A549 (cell line): ENCODE measurements around the gene BABAM2. TPM values are rescaled to one million over a fixed set of nuclear protein-coding genes. Genes with fewer than 3 reads are reported as not detected.

Source experiments
- ATAC-seq, 2 experiments: fragments of 200-7000 bp in 1 of 2; fragments of >200 bp in 1 of 2; cut with Nextera tagmentation in 1 of 2; cut with Tn5 transposase in 1 of 2; 3 replicates each; pipeline versions ENCODE4 v1.8.0 to v1.9.1; 2018 to 2020; ENCODE audit warnings: mild to moderate bottlenecking in 1 of 2, moderate library complexity in 1 of 2
- CTCF ChIA-PET: fragments of 300-600 bp; sonication (Branson Sonifier 250); formaldehyde crosslinking; extraction: SDS; loops from one replicate; lab custom pipeline; 2021; ENCODE audit warnings: antibody characterized with exemption, inconsistent platforms; lab: Yijun Ruan, JAX
- POLR2A ChIA-PET: fragments of 350-600 bp; formaldehyde crosslinking; extraction: SDS; loops from one replicate; lab custom pipeline; 2021; ENCODE audit warnings: antibody characterized with exemption, inconsistent platforms; lab: Yijun Ruan, JAX
- DNase-seq, 2 experiments: peaks; one replicate each; pipeline versions ENCODE4 v3.0.0 to v3.0.0-alpha.2; 2011 to 2016; ENCODE audit warnings: low read depth in 1 of 2, low spot score in 1 of 2
- FAIRE-seq: peaks from 2 replicates; lab custom pipeline; 2011; peaks lifted over from hg19 to GRCh38; lab: Jason Lieb, UNC
- H3K27ac ChIP-seq, 2 experiments: fragments of >200 bp; sonication (Bioruptor Twin); formaldehyde crosslinking; 3 replicates each; pipeline ENCODE4 v1.5.1; 2016 to 2017
- H3K4me1 ChIP-seq: fragments of >200 bp; sonication (Bioruptor Twin); formaldehyde crosslinking; 3 replicates; pipeline ENCODE4 v1.6.1; 2016
- H3K4me2 ChIP-seq: fragments of >200 bp; sonication (Bioruptor Twin); formaldehyde crosslinking; 3 replicates; pipeline ENCODE4 v1.6.1; 2016
- H3K4me3 ChIP-seq: fragments of >200 bp; sonication (Bioruptor Twin); formaldehyde crosslinking; 3 replicates; pipeline ENCODE4 v1.5.1; 2016
- H3K9me3 ChIP-seq: fragments of >200 bp; sonication (Bioruptor Twin); formaldehyde crosslinking; 3 replicates; pipeline ENCODE4 v1.6.1; 2016
- BCL3 ChIP-seq: fragments of >200 bp; sonication (Bioruptor Twin); formaldehyde crosslinking; IDR thresholded peaks from 3 replicates; pipeline ENCODE4 v1.6.1; 2016
- CBX2 ChIP-seq: fragments of 200-600 bp; sonication (generic); IDR thresholded peaks from 2 replicates; pipeline ENCODE4 v1.6.1; 2016; ENCODE audit warnings: low read depth, mild to moderate bottlenecking, borderline replicate concordance
- CBX8 ChIP-seq: fragments of 200-600 bp; sonication (generic); IDR thresholded peaks from 2 replicates; pipeline ENCODE4 v1.6.1; 2016
- CEBPB ChIP-seq, 2 experiments: fragments of >200 bp in 1 of 2; sonication (Bioruptor Twin) in 1 of 2; formaldehyde crosslinking in 1 of 2; IDR thresholded peaks; 2 replicates each; pipeline ENCODE4 v1.6.1; 2012 to 2016
- CHD4 ChIP-seq: fragments of 200-600 bp; sonication (generic); IDR thresholded peaks from 2 replicates; pipeline ENCODE4 v1.6.1; 2016; ENCODE audit warnings: antibody characterized with exemption, mild to moderate bottlenecking, borderline replicate concordance
- EHF ChIP-seq: fragments of 250-450 bp; sonication (Bioruptor Pico); IDR thresholded peaks from 2 replicates; pipeline ENCODE4 v1.5.0; 2020; ENCODE audit warnings: mild to moderate bottlenecking
- EHMT2 ChIP-seq: fragments of 200-600 bp; sonication (generic); IDR thresholded peaks from 2 replicates; pipeline ENCODE4 v1.6.1; 2016; ENCODE audit warnings: antibody characterized with exemption, low read depth, mild to moderate bottlenecking, moderate library complexity
- EP300 ChIP-seq, 2 experiments: fragments of >200 bp; sonication (Bioruptor Twin); formaldehyde crosslinking; IDR thresholded peaks; 2 replicates in 1 of 2; 3 replicates in 1 of 2; pipeline ENCODE4 v1.6.1; 2016 to 2017
- ESRRA ChIP-seq: fragments of 150-350 bp; IDR thresholded peaks from 2 replicates; pipeline ENCODE4 v1.6.1; 2014; ENCODE audit warnings: mild to moderate bottlenecking, low read length, borderline replicate concordance
- FOSB ChIP-seq: fragments of 250-450 bp; sonication (Bioruptor Pico); IDR thresholded peaks from 2 replicates; pipeline ENCODE4 v1.5.0; 2020; ENCODE audit warnings: mild to moderate bottlenecking, moderate library complexity
- FOSL2 ChIP-seq, 2 experiments: fragments of 450-650 bp in 1 of 2; fragments of >200 bp in 1 of 2; sonication (Bioruptor Twin) in 1 of 2; formaldehyde crosslinking; IDR thresholded peaks; 2 replicates each; pipeline versions ENCODE4 v1.5.0 to v1.6.1; 2016 to 2020; ENCODE audit warnings: mild to moderate bottlenecking in 1 of 2, moderate library complexity in 1 of 2
- FOXS1 ChIP-seq: fragments of 250-450 bp; sonication (Bioruptor Pico); IDR thresholded peaks from 2 replicates; pipeline ENCODE4 v1.5.0; 2020; ENCODE audit warnings: mild to moderate bottlenecking, moderate library complexity
- GATA3 ChIP-seq: IDR thresholded peaks from 2 replicates; pipeline ENCODE4 v1.6.1; 2012; ENCODE audit warnings: borderline replicate concordance
- HDAC2 ChIP-seq: fragments of 200-600 bp; sonication (generic); IDR thresholded peaks from 2 replicates; pipeline ENCODE4 v1.6.1; 2016
- HEYL ChIP-seq: fragments of 250-450 bp; sonication (Bioruptor Pico); IDR thresholded peaks from 2 replicates; pipeline ENCODE4 v1.8.0; 2021; ENCODE audit warnings: mild to moderate bottlenecking, moderate library complexity
- HOXA7 ChIP-seq: fragments of 250-450 bp; sonication (Bioruptor Pico); IDR thresholded peaks from 2 replicates; pipeline ENCODE4 v1.5.0; 2020; ENCODE audit warnings: mild to moderate bottlenecking, moderate library complexity
- HOXB13 ChIP-seq: fragments of 250-450 bp; sonication (Bioruptor Pico); IDR thresholded peaks from 2 replicates; pipeline ENCODE4 v1.5.0; 2020; ENCODE audit warnings: low read depth, mild to moderate bottlenecking, moderate library complexity
- HOXB5 ChIP-seq: fragments of 250-450 bp; sonication (Bioruptor Pico); IDR thresholded peaks from 2 replicates; pipeline ENCODE4 v1.5.0; 2020; ENCODE audit warnings: mild to moderate bottlenecking, moderate library complexity
- JUN ChIP-seq, 2 experiments: fragments of >200 bp; sonication (Bioruptor Twin); formaldehyde crosslinking; IDR thresholded peaks; 2 replicates in 1 of 2; 3 replicates in 1 of 2; pipeline ENCODE4 v1.6.1; 2016 to 2017
- JUNB ChIP-seq: fragments of >200 bp; sonication (Bioruptor Twin); formaldehyde crosslinking; IDR thresholded peaks from 2 replicates; pipeline ENCODE4 v1.6.1; 2016
- KDM1A ChIP-seq: fragments of 200-600 bp; sonication (generic); IDR thresholded peaks from 2 replicates; pipeline ENCODE4 v1.6.1; 2016; ENCODE audit warnings: low read depth, mild to moderate bottlenecking
- KDM5A ChIP-seq: fragments of 200-600 bp; sonication (generic); IDR thresholded peaks from 2 replicates; pipeline ENCODE4 v1.6.1; 2016; ENCODE audit warnings: antibody characterized with exemption, mild to moderate bottlenecking
- MAFK ChIP-seq: fragments of 450-650 bp; IDR thresholded peaks from 2 replicates; pipeline ENCODE4 v1.6.1; 2014; ENCODE audit not compliant: partially characterized antibody
- NFE2L2 ChIP-seq: fragments of 150-350 bp; conservative IDR thresholded peaks from 2 replicates; pipeline ENCODE4 v1.6.1; 2014; ENCODE audit warnings: low read length
- PBX3 ChIP-seq: IDR thresholded peaks from 2 replicates; pipeline ENCODE4 v1.6.1; 2012
- PHF8 ChIP-seq: fragments of 200-600 bp; sonication (generic); IDR thresholded peaks from 2 replicates; pipeline ENCODE4 v1.6.1; 2016; ENCODE audit warnings: low read depth, mild to moderate bottlenecking, antibody characterized with exemption, moderate library complexity, borderline replicate concordance
- RAD21 ChIP-seq, 2 experiments: fragments of >200 bp in 1 of 2; sonication (Bioruptor Twin) in 1 of 2; formaldehyde crosslinking in 1 of 2; IDR thresholded peaks in 1 of 2; conservative IDR thresholded peaks in 1 of 2; 2 replicates in 1 of 2; 3 replicates in 1 of 2; pipeline ENCODE4 v1.6.1; 2012 to 2018; ENCODE audit warnings: inconsistent platforms in 1 of 2
- RARB ChIP-seq: fragments of 250-450 bp; sonication (Bioruptor Pico); IDR thresholded peaks from 2 replicates; pipeline ENCODE4 v1.8.0; 2021; ENCODE audit warnings: mild to moderate bottlenecking, moderate library complexity
- RFX5 ChIP-seq: fragments of 450-650 bp; IDR thresholded peaks from 2 replicates; pipeline ENCODE4 v1.7.1; 2014; ENCODE audit warnings: antibody characterized with exemption, mild to moderate bottlenecking, moderate library complexity
- RNF2 ChIP-seq: fragments of 200-600 bp; sonication (generic); IDR thresholded peaks from 2 replicates; pipeline ENCODE4 v1.6.1; 2016; ENCODE audit warnings: low read depth, mild to moderate bottlenecking, antibody characterized with exemption, moderate library complexity, borderline replicate concordance
- USF2 ChIP-seq: fragments of 450-650 bp; IDR thresholded peaks from 2 replicates; pipeline ENCODE4 v1.6.1; 2014; ENCODE audit warnings: antibody characterized with exemption
- ZC3H11A ChIP-seq: fragments of 450-650 bp; IDR thresholded peaks from 2 replicates; pipeline ENCODE4 v1.6.1; 2014; ENCODE audit warnings: antibody characterized with exemption, mild to moderate bottlenecking
- ZFP36 ChIP-seq: fragments of 450-650 bp; IDR thresholded peaks from 2 replicates; pipeline ENCODE4 v1.6.1; 2014; ENCODE audit warnings: borderline replicate concordance; ENCODE audit not compliant: partially characterized antibody
- ZNF302 ChIP-seq: fragments of 250-450 bp; sonication (Bioruptor Pico); IDR thresholded peaks from 2 replicates; pipeline ENCODE4 v1.9.0; 2021; ENCODE audit warnings: inconsistent platforms, mild to moderate bottlenecking, moderate library complexity
- ZSCAN20 ChIP-seq: fragments of 250-450 bp; sonication (Bioruptor Pico); IDR thresholded peaks from 2 replicates; pipeline ENCODE4 v1.8.0; 2022; ENCODE audit warnings: mild to moderate bottlenecking, moderate library complexity
- WGBS: methylation state at CpG from one replicate; pipeline ENCODE4 v1.1.6; 2017; ENCODE audit errors: missing lambda C conversion rate; 5-methylcytosine and 5-hydroxymethylcytosine counted together
- polyA plus RNA-seq, 4 experiments: library from polyadenylated mRNA; depleted of rRNA in 3 of 4; stranded (reverse); fragments of >200 nt; fragmentation: RNase III in 1 of 4; extraction: RNeasy Plus Mini Kit Qiagen cat#74134 plus additional on column Dnase treatment in 1 of 4; gene quantifications; 2 replicates in 3 of 4; 3 replicates in 1 of 4; pipeline ENCODE4 v1.2.3, GENCODE V29; 2011 to 2017
- TF ChIP-seq, protein P1 (sequence below): IDR thresholded peaks from 2 replicates; pipeline ENCODE4 v1.6.1; 2012
- TF ChIP-seq, protein P2 (sequence below): fragments of >200 bp; sonication (Bioruptor Twin); formaldehyde crosslinking; IDR thresholded peaks from 2 replicates; pipeline ENCODE4 v1.6.1; 2016
- TF ChIP-seq, protein P3 (sequence below): fragments of 150-350 bp; IDR thresholded peaks from 2 replicates; pipeline ENCODE4 v1.6.1; 2014; ENCODE audit warnings: low read depth, mild to moderate bottlenecking, low read length

The BABAM2 gene
- polyA plus RNA-seq, 2 of the 4 experiments (the other 2 are of a cell fraction), result 53.7 to 78.4 TPM

DNA sequence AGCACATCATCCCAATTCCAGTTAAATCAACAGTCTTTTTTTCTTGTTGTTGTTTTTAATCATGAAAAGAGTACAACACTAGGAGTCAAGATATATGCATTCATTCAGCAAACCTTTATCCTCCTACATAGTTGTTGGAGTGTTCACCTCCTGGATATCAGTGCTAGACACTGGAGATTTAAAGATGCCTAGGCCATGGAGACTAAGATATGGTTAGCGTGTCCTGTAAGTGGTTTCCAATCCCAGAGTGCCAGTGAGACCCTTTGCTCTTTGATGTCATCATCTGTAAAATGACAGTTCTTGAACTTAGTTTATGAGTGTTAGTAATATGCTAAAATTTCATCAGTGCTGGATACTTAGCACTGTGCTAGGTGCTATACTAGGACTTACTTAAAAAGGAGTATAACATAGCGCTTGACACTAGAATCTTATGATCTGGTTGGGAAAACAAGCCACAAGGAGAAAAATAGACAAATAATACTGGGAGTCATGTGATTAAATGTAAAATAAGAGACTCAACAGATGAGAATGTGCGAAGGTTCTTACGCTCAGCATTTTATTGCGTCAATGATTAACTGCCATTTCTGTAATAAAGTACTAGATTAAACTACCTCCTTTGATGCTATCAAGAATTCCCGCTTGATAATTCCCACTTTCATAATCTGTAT lies 31.5 kb downstream of the BABAM2 start:
- FAIRE-seq (peak; percentile 99), DNase-seq (peak; percentile 71 to 88)
- TF ChIP-seq ESRRA (no peak), PBX3 (no peak), BCL3 (peak; percentile 77; the same call in 2 of the 3 replicates), ZC3H11A (no peak), JUN (IDR thresholded peaks at IDR 0.05) (peak; percentile 88 to 91; a peak in 4 of 5 replicates), ZFP36 (no peak), HOXA7 (CRISPR knock-in tag) (peak; percentile 5; the same call in 1 of the 2 replicates), HEYL (CRISPR knock-in tag) (no peak), CHD4 (no peak), FOSL2 (IDR thresholded peaks at IDR 0.05) (0 out of 2 replicates have a peak, but pooled peaks have one; percentile 49), FOSL2 (CRISPR knock-in tag; IDR thresholded peaks at IDR 0.05) (peak; percentile 84), GATA3 (peak; percentile 93; the same call in 1 of the 2 replicates), MAFK (peak; percentile 70), HOXB13 (CRISPR knock-in tag) (peak; percentile 81; the same call in 1 of the 2 replicates), CBX2 (no peak), NFE2L2 (no peak), EP300 (IDR thresholded peaks at IDR 0.05) (peak; percentile 92 to 93; a peak in 4 of 5 replicates), JUNB (peak; percentile 91), PHF8 (no peak), KDM5A (no peak), HOXB5 (no peak), CBX8 (no peak), RNF2 (no peak), EHF (no peak), CEBPB (IDR thresholded peaks at IDR 0.05) (peak; percentile 75 to 80; a peak in 3 of 4 replicates), RARB (CRISPR knock-in tag) (peak; percentile 42; the same call in 1 of the 2 replicates), KDM1A (no peak), USF2 (peak; percentile 74), RFX5 (no peak), RAD21 (conservative IDR thresholded peaks at IDR 0.05 in 1 of 2, IDR thresholded peaks at IDR 0.05 in 1 of 2) (peak in 1 of 2 experiments; percentile 55; a peak in 3 of 5 replicates), HDAC2 (no peak), FOSB (peak; percentile 17; the same call in 1 of the 2 replicates), FOXS1 (no peak), ZSCAN20 (CRISPR knock-in tag) (peak; percentile 75; the same call in 1 of the 2 replicates), EHMT2 (no peak), ZNF302 (CRISPR knock-in tag) (no peak)
- TF ChIP-seq, protein P1, sequence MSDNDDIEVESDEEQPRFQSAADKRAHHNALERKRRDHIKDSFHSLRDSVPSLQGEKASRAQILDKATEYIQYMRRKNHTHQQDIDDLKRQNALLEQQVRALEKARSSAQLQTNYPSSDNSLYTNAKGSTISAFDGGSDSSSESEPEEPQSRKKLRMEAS, result peak; percentile 29; the same call in 1 of the 2 replicates
- TF ChIP-seq, protein P2, sequence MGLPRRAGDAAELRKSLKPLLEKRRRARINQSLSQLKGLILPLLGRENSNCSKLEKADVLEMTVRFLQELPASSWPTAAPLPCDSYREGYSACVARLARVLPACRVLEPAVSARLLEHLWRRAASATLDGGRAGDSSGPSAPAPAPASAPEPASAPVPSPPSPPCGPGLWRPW, result no peak
- TF ChIP-seq, protein P3, sequence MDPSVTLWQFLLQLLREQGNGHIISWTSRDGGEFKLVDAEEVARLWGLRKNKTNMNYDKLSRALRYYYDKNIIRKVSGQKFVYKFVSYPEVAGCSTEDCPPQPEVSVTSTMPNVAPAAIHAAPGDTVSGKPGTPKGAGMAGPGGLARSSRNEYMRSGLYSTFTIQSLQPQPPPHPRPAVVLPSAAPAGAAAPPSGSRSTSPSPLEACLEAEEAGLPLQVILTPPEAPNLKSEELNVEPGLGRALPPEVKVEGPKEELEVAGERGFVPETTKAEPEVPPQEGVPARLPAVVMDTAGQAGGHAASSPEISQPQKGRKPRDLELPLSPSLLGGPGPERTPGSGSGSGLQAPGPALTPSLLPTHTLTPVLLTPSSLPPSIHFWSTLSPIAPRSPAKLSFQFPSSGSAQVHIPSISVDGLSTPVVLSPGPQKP, result no peak

More for the DNA sequence above, 31.5 kb downstream of the BABAM2 start:
- no peak overlapping the region; the same call in 2 of the 3 replicates for H3K4me3 ChIP-seq
- H3K4me2 ChIP-seq, result peak overlapping the region; percentile 69
- peaks cover 70% of the 10 kb centered on the region for H3K4me1 ChIP-seq
- no peaks in the 10 kb centered on the region for H3K9me3 ChIP-seq
- H3K27ac ChIP-seq, result peak overlapping the region; percentile 83 to 86
- ATAC-seq, result peak; percentile 74 to 75
- WGBS, result 6% methylated on average over 6 of the region's 6 CpGs
- ChIA-PET CTCF (interaction anchor here (1.8 kb wide), 1 partner anchor 8 kb away, joined by 8 read pairs; no protein-coding TSS in a partner anchor), POLR2A (no interaction called here)
